GM12892 (cell line): ENCODE data around the gene LAMP1.

ENCODE experiments used
- POLR2A ChIP-seq: IDR thresholded peaks from 2 replicates; pipeline ENCODE4 v1.6.1; 2011; ENCODE audit warnings: low read depth, low read length, control low read depth
- TAF1 ChIP-seq: IDR thresholded peaks from 2 replicates; pipeline ENCODE4 v1.6.1; 2011; ENCODE audit warnings: low read depth, mild to moderate bottlenecking, control low read depth, low read length, borderline replicate concordance

GRCh38 chr13:113297370-113298042 is 467 bp downstream of the LAMP1 start:
- TF ChIP-seq TAF1 (no peak), POLR2A (0 out of 2 replicates have a peak, but pooled peaks have one; percentile 27)
